ENCODE data around the gene IFT25.

IFT25 gene

DNA sequence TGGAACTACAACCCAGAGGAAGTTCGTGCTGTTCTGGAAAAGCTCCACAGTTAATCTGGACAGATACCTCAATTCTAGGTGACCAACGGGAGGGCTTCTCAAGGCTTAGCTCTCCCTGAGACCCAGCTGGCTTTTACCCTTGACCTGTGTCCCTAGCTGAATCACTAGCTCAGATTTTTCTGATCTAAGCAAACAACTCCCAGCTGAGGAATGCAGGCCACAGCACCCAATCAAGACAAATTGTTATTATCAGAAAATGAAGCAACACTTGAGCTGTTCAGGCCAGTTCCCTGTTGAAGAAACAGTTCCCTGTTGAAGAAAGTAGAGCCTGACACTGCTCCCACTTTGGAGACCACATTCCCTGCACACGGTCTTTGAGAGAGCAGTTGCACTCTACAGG lies 35.6 kb downstream of the IFT25 start:
- no peak overlapping the region for H3K4me3 ChIP-seq (ENCODE audit: low read depth, low read length)
- TF ChIP-seq, protein P1, sequence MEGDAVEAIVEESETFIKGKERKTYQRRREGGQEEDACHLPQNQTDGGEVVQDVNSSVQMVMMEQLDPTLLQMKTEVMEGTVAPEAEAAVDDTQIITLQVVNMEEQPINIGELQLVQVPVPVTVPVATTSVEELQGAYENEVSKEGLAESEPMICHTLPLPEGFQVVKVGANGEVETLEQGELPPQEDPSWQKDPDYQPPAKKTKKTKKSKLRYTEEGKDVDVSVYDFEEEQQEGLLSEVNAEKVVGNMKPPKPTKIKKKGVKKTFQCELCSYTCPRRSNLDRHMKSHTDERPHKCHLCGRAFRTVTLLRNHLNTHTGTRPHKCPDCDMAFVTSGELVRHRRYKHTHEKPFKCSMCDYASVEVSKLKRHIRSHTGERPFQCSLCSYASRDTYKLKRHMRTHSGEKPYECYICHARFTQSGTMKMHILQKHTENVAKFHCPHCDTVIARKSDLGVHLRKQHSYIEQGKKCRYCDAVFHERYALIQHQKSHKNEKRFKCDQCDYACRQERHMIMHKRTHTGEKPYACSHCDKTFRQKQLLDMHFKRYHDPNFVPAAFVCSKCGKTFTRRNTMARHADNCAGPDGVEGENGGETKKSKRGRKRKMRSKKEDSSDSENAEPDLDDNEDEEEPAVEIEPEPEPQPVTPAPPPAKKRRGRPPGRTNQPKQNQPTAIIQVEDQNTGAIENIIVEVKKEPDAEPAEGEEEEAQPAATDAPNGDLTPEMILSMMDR (conservative IDR thresholded peaks at IDR 0.05; ENCODE audit: low read depth, low read length) = no peak
- peak; percentile 60 for DNase-seq (ENCODE audit: low read depth)

DNA sequence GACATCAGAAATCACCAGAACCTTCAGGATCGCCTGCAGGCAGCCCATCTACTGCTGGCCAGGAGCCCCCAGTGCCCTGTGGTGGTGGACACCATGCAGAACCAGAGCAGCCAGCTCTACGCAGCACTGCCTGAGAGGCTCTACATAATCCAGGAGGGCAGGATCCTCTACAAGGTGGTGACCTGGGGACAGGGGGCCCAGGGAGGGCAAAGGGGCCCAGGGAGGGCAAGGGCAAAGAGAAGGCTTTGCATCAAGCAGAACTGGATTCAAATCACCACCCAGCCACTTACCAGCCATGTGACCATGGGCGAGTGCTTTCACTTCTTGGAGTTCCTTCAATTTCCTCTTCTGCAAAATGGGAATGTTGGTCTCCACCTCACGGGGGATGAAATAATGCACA lies 39.4 kb downstream of the IFT25 start:
- DNase-seq (ENCODE audit: low read depth) = no peak
- TF ChIP-seq, protein P1 (conservative IDR thresholded peaks at IDR 0.05; ENCODE audit: low read depth, low read length) = no peak
- no peak overlapping the region for H3K4me3 ChIP-seq (ENCODE audit: low read depth, low read length)

DNA sequence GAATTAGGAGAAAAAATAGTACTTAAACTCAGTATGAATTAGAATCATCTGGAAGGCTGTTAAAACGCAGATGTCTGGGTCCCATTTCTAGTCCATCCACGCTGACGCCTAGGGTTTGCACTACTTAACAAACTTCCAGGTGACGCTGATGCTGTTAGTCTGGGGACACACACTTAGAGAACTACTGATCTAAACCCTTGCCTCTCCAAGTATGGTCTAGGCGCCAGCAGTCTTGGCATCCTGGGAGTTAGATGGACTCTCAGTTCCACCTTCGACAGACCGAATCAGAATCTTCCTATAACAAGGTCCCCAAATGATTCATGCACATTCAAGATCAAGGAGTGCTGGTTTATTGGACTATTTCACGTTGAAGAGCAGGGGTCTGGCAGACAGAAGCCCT lies 40.0 kb downstream of the IFT25 start:
- no peak overlapping the region for H3K4me3 ChIP-seq (ENCODE audit: low read depth, low read length)
- no peak for DNase-seq (ENCODE audit: low read depth)
- TF ChIP-seq, protein P1 (conservative IDR thresholded peaks at IDR 0.05; ENCODE audit: low read depth, low read length) = no peak

DNA sequence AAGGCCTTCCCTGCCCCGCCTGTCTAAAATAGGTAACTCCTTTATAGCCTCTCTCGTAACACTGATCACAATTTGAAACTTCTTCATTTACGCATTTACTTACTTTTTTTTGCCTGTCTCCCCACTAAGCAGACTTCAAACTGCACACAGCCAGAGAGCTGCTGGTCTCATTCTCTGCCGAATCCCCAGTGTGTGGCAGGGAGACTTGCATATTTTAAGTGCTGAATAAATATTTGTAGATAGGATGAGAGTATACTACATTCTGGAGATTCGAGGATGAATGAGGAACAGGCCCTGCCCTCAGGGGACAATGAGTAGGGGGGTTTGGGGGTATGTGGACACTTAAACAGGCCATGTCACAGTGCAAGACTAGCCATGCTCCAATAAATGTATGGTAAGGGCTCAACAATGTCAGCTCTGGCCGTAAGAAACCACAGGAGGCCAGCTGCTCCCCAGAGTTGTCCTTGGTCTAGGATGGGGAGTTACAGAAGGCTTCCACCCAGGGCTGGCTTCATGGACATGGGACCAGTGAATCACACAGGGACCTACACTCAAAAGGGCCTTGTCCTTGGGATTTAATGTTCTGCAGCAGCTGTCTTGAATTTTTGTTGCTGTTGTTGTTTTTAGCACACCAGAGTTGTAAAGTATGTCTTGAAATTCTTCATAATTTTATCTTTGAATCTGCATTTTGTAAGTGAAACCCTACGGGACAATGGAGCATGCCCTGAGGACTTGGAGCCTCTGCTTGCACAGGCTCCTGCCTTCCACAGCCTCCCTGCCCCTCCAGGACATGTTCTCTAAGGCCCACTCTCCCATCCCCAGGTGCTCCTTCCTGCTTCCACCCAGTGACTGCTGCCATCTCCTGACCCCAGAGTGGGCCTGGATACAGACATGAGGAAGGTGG lies 43.0 kb downstream of the IFT25 start:
- no peak overlapping the region for H3K4me3 ChIP-seq (ENCODE audit: low read depth, low read length)
- TF ChIP-seq, protein P1 (conservative IDR thresholded peaks at IDR 0.05; ENCODE audit: low read depth, low read length) = no peak
- DNase-seq (ENCODE audit: low read depth) = peak; percentile 8

DNA sequence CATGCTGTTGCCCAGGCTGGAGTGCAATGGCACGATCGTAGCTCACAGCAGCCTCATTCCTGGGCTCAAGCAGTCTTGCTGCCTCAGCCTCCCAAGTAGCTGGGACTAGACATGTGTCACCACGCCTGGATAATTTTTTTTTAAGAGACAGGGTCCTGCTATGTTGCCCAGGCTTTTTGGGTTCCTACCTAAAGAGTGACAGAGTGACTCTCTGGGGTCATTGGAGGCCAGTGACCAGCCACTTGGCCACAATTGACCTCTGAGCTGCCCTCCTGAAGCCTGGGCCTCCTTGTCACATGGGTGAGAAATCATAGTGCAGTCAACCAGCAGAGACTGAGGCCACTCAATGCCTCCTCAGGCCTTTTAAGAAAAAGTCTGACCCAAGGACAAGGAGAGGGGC lies 45.8 kb downstream of the IFT25 start:
- no peak overlapping the region for H3K4me3 ChIP-seq (ENCODE audit: low read depth, low read length)
- DNase-seq (ENCODE audit: low read depth) = no peak
- TF ChIP-seq, protein P1 (conservative IDR thresholded peaks at IDR 0.05; ENCODE audit: low read depth, low read length) = no peak

DNA sequence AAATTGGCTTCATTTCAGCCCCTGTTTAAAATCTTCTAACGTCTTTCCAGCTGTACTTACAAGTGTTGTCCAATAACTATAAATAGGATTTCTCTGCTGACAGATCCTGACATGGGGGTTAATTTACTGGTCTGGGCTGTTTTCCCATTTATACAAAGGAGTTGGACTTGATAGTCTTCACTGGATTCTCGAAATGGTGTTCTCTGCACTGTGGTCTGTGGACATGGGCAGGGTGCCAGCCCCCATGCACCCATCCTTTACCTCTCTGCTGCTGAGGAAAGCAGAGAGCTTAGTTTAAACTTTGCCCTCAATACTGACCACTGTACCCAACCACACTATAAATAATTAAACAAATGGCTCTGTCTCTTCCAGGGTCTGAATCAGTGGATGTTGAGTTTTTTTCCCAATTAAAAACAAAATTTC lies 46.3 kb downstream of the IFT25 start:
- peak; percentile 77 for DNase-seq (ENCODE audit: low read depth)

More for the DNA sequence above, 46.3 kb downstream of the IFT25 start:
- TF ChIP-seq, protein P1 (conservative IDR thresholded peaks at IDR 0.05; ENCODE audit: low read depth, low read length) = no peak
- H3K4me3 ChIP-seq (ENCODE audit: low read depth, low read length) = no peak overlapping the region

Data from choroid plexus epithelial cell (primary cell).